HFFc6 (cell line): Measurements from ENCODE around the gene LIX1L. TPM values are rescaled to one million over a fixed set of nuclear protein-coding genes. Genes with fewer than 3 reads are reported as not detected.
A peak's percentile ranks its signal among the peaks of the same experiment; 100 is the strongest.

Source experiments
- DNase-seq: peaks from one replicate; pipeline ENCODE4 v3.0.0-alpha.2; 2018
- H3K27ac Mint-ChIP-seq: 2 replicates; pipeline ENCODE4 v1.8.0; 2020; ENCODE audit warnings: mild to moderate bottlenecking, mixed read lengths
- H3K27me3 Mint-ChIP-seq: 2 replicates; pipeline ENCODE4 v1.8.0; 2021; ENCODE audit warnings: mild to moderate bottlenecking, moderate library complexity, mixed read lengths; ENCODE audit not compliant: insufficient read depth
- H3K36me3 Mint-ChIP-seq: 2 replicates; pipeline ENCODE4 v1.8.0; 2021; ENCODE audit warnings: low read depth, mixed read lengths
- H3K4me1 Mint-ChIP-seq: 2 replicates; pipeline ENCODE4 v1.8.0; 2020; ENCODE audit warnings: low read depth, mixed read lengths
- H3K4me3 Mint-ChIP-seq: 2 replicates; pipeline ENCODE4 v1.8.0; 2020; ENCODE audit warnings: mild to moderate bottlenecking, moderate library complexity, mixed read lengths
- H3K9me3 Mint-ChIP-seq: 2 replicates; pipeline ENCODE4 v1.8.0; 2020; ENCODE audit warnings: mild to moderate bottlenecking, mixed read lengths
- CTCF ChIP-seq: fragments of 200-600 bp; sonication (generic); IDR thresholded peaks from 2 replicates; pipeline ENCODE4 v1.5.0; 2021; ENCODE audit warnings: antibody characterized with exemption, mild to moderate bottlenecking
- total RNA-seq, 6 experiments: library from RNA; stranded (reverse); fragmentation: NEBNext Ultra II Directional; extraction: Animal tissue kit (Norgen Biotek cat#: 25700); gene quantifications; 2 replicates in 1 of 6; 3 replicates in 5 of 6; pipeline ENCODE4 v1.2.3, GENCODE V29; 2021

Gene LIX1L
- total RNA-seq, 6 experiments from 2014 or later: 51.0 to 59.6 (median 56.1) TPM

GRCh38 chr1:145918992-145919939, 38.6 kb downstream of the LIX1L start:
- Mint-ChIP-seq H3K4me1 (peaks cover 35% of the 10 kb centered on the region), H3K27me3 (peaks cover 10% of the 10 kb centered on the region), H3K36me3 (peaks cover 22% of the 10 kb centered on the region), H3K27ac (peak overlapping the region; percentile 95), H3K4me3 (peak overlapping the region; percentile 97), H3K9me3 (no peaks in the 10 kb centered on the region)
- TF ChIP-seq CTCF: no peak
- peak; percentile 49 for DNase-seq

GRCh38 chr1:145918144-145918991, 39.4 kb downstream of the LIX1L start, which contains the start of gene PEX11B:
TSS of gene PEX11B (minus strand) at chr1:145918717. CDS start at chr1:145918688, 29 bp downstream.
- DNase-seq: peak; percentile 80
- Mint-ChIP-seq H3K27me3 (peaks cover 10% of the 10 kb centered on the region), H3K4me3 (peak within 1 kb of the TSS; percentile 97), H3K9me3 (no peaks in the 10 kb centered on the region), H3K27ac (peak within 1 kb of the TSS; percentile 95), H3K4me1 (peaks cover 35% of the 10 kb centered on the region), H3K36me3 (peaks cover 26% of the 10 kb centered on the region)
- 0 out of 2 replicates have a peak, but pooled peaks have one; percentile 0 for TF ChIP-seq CTCF

- peaks cover 10% of the 10 kb centered on the region for H3K27me3 Mint-ChIP-seq
- peaks cover 35% of the 10 kb centered on the region for H3K4me1 Mint-ChIP-seq
- peak overlapping the region; percentile 97 for H3K4me3 Mint-ChIP-seq
- no peaks in the 10 kb centered on the region for H3K9me3 Mint-ChIP-seq
- H3K36me3 Mint-ChIP-seq: peaks cover 31% of the 10 kb centered on the region
- H3K27ac Mint-ChIP-seq: peak overlapping the region; percentile 95
- DNase-seq: no peak
- TF ChIP-seq CTCF: no peak
Observed at GRCh38 chr1:145917595-145917994, 40.2 kb downstream of the LIX1L start.

GRCh38 chr1:145916745-145917144, 41.1 kb downstream of the LIX1L start:
- H3K27me3 Mint-ChIP-seq: peaks cover 10% of the 10 kb centered on the region
- H3K9me3 Mint-ChIP-seq: no peaks in the 10 kb centered on the region
- H3K27ac Mint-ChIP-seq: peak overlapping the region; percentile 65
- peak overlapping the region; percentile 97 for H3K4me3 Mint-ChIP-seq
- TF ChIP-seq CTCF: no peak
- peaks cover 34% of the 10 kb centered on the region for H3K36me3 Mint-ChIP-seq
- H3K4me1 Mint-ChIP-seq: peaks cover 35% of the 10 kb centered on the region
- no peak for DNase-seq

- H3K4me1 Mint-ChIP-seq: peaks cover 35% of the 10 kb centered on the region
- no peak for DNase-seq
- peaks cover 38% of the 10 kb centered on the region for H3K36me3 Mint-ChIP-seq
- H3K9me3 Mint-ChIP-seq: no peaks in the 10 kb centered on the region
- no peaks in the 10 kb centered on the region for H3K27me3 Mint-ChIP-seq
- TF ChIP-seq CTCF: no peak
- H3K4me3 Mint-ChIP-seq: no peak overlapping the region
- H3K27ac Mint-ChIP-seq: peak overlapping the region; percentile 20; the same call in 1 of the 2 replicates
Observed at GRCh38 chr1:145912128-145912641, 45.6 kb downstream of the LIX1L start.
